Heart left ventricle (tissue), 13 donors: ENCODE results near the gene NSD2.

ENCODE experiments used
- CTCF ChIP-seq, 12 donors: fragments of 200-600 bp; sonication (generic) in 4 of 12; IDR thresholded peaks; one replicate each; pipeline versions ENCODE4 v1.5.0 to v1.8.0; 2018 to 2022; ENCODE audit warnings: antibody characterized with exemption in 12 of 12, mild to moderate bottlenecking in 5 of 12
- POLR2A ChIP-seq, 2 donors: fragments of 450-650 bp; IDR thresholded peaks; one replicate each; pipeline ENCODE4 v1.6.1; 2017; ENCODE audit warnings: antibody characterized with exemption in 2 of 2, mild to moderate bottlenecking in 2 of 2, moderate library complexity in 2 of 2
- donor health status: ischemic (EF 13 %, LVEDD 7.1; RV severe dilation, severe dysfunction).
- donor health status: DM: no; HTN: yes; CAD: no.
- donor health status: DM: no; HTN: no; CAD: no.
- donor health status: ischemic (EF 25% LVEDD 6.9; RV normal size, moderate dysfunction).
- donor health status: ischemic (EF 25% LVEDD 5.7; RV mildly dilated, moderate dysfunction).
- donor health status: ischemic (EF 35%, LVEDD 5.7; RV mildly dilated, moderate dysfunction).
- donor health status: nonischemic (EF 11% LVEDD 7.7; RV severe dilation, severe dysfunction).
- donor health status: DM: yes; HTN: yes; CAD: no.
- donor health status: PGD.
- donor health status: ischemic (EF 29% LVEDD 5.4; RV normal size, mild dysfunction).
- donor health status: nonischemic (EF 23%, LVEDD 6.1; RV moderate dilation, normal function).

- TF ChIP-seq CTCF (IDR thresholded peaks at IDR 0.05) (no peak), POLR2A (IDR thresholded peaks at IDR 0.05) (no peak)
Observed at GRCh38 chr4:1976416-1977352, 105.5 kb downstream of the NSD2 start.
